Loucy (cell line): ENCODE data around the gene CEP83.

Experiments used
- EZH2phosphoT487 ChIP-seq: fragments of 200-600 bp; IDR thresholded peaks from 2 replicates; pipeline ENCODE4 v1.6.1; 2018; ENCODE audit warnings: antibody characterized with exemption, mild to moderate bottlenecking, moderate library complexity, borderline replicate concordance
- TF ChIP-seq, protein P1 (sequence below): fragments of 200-600 bp; sonication (generic); conservative IDR thresholded peaks from 2 replicates; pipeline ENCODE4 v1.5.1; 2014; ENCODE audit warnings: mild to moderate bottlenecking, antibody characterized with exemption, low read length

DNA sequence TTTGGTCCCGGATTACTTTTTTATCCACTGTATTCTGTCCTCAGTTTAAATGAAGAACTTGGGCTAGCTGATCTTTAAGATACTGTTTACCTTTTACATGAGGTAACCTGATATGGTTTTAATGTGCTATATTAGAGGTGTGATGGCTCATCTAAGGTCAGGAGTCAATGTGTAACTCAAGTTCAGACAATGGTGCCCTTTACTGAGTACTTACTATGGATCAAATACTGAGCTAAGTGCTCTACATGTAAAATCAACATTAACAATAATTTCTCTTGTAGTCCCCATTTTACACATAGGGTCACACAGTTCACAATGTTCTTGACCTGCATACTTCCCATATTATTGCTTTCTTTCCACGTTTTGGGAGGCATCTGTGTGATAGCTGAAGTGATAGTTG, 79.2 kb downstream of the CEP83 start:
- TF ChIP-seq, protein P1, sequence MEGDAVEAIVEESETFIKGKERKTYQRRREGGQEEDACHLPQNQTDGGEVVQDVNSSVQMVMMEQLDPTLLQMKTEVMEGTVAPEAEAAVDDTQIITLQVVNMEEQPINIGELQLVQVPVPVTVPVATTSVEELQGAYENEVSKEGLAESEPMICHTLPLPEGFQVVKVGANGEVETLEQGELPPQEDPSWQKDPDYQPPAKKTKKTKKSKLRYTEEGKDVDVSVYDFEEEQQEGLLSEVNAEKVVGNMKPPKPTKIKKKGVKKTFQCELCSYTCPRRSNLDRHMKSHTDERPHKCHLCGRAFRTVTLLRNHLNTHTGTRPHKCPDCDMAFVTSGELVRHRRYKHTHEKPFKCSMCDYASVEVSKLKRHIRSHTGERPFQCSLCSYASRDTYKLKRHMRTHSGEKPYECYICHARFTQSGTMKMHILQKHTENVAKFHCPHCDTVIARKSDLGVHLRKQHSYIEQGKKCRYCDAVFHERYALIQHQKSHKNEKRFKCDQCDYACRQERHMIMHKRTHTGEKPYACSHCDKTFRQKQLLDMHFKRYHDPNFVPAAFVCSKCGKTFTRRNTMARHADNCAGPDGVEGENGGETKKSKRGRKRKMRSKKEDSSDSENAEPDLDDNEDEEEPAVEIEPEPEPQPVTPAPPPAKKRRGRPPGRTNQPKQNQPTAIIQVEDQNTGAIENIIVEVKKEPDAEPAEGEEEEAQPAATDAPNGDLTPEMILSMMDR, result no peak
- no peak for TF ChIP-seq EZH2phosphoT487
